Panc1 (cell line): Measurements from ENCODE around the gene DCTN5.

ENCODE experiments used
- CTCF ChIP-seq: fragments of 450-650 bp; IDR thresholded peaks from 2 replicates; pipeline ENCODE4 v1.5.1; 2017; ENCODE audit warnings: mild to moderate bottlenecking
- TF ChIP-seq, protein P1 (sequence below), 2 experiments: IDR thresholded peaks; 2 replicates each; pipeline ENCODE4 v1.6.1; 2011 to 2012; ENCODE audit warnings: low read depth in 2 of 2, control low read depth in 1 of 2, low read length in 1 of 2, mild to moderate bottlenecking in 1 of 2, moderate library complexity in 1 of 2; ENCODE audit not compliant: insufficient read depth in 1 of 2

- no peak for TF ChIP-seq CTCF
- TF ChIP-seq, protein P1, sequence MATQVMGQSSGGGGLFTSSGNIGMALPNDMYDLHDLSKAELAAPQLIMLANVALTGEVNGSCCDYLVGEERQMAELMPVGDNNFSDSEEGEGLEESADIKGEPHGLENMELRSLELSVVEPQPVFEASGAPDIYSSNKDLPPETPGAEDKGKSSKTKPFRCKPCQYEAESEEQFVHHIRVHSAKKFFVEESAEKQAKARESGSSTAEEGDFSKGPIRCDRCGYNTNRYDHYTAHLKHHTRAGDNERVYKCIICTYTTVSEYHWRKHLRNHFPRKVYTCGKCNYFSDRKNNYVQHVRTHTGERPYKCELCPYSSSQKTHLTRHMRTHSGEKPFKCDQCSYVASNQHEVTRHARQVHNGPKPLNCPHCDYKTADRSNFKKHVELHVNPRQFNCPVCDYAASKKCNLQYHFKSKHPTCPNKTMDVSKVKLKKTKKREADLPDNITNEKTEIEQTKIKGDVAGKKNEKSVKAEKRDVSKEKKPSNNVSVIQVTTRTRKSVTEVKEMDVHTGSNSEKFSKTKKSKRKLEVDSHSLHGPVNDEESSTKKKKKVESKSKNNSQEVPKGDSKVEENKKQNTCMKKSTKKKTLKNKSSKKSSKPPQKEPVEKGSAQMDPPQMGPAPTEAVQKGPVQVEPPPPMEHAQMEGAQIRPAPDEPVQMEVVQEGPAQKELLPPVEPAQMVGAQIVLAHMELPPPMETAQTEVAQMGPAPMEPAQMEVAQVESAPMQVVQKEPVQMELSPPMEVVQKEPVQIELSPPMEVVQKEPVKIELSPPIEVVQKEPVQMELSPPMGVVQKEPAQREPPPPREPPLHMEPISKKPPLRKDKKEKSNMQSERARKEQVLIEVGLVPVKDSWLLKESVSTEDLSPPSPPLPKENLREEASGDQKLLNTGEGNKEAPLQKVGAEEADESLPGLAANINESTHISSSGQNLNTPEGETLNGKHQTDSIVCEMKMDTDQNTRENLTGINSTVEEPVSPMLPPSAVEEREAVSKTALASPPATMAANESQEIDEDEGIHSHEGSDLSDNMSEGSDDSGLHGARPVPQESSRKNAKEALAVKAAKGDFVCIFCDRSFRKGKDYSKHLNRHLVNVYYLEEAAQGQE (IDR thresholded peaks at IDR 0.05; ENCODE audit: insufficient read depth in 1 of 2, low read depth in 2 of 2, low read length in 1 of 2): no peak
These were observed 49.7 kb downstream of the DCTN5 start for GRCh38 chr16:23690771-23691482.
